K562 (cell line): Measurements from ENCODE around the gene ZRANB1. TPM values are rescaled to one million over a fixed set of nuclear protein-coding genes. Genes with fewer than 3 reads are reported as not detected.

ENCODE experiments used
- ATAC-seq: fragments of 200-7000 bp; cut with Tn5 transposase; 3 replicates; pipeline ENCODE4 v1.9.1; 2020; ENCODE audit warnings: moderate library complexity
- BruUV-seq: library from RNA; stranded (reverse); fragments of 400-500 nt; replicated peaks from 2 replicates; lab custom pipeline; 2021; lab: Mats Ljungman, UMichigan
- CTCF ChIA-PET: fragments of 300-600 bp; formaldehyde crosslinking; extraction: SDS; loops from one replicate; lab custom pipeline; 2021; ENCODE audit warnings: low intra/inter-chr PET ratio; lab: Yijun Ruan, JAX
- POLR2A ChIA-PET: fragments of 300-600, 350-650 bp; sonication (Branson Sonifier 250); formaldehyde crosslinking; extraction: SDS; loops from one replicate; lab custom pipeline; 2021; ENCODE audit warnings: antibody characterized with exemption, inconsistent platforms; lab: Yijun Ruan, JAX
- DNase-seq, 4 experiments: peaks; one replicate each; pipeline versions ENCODE4 v3.0.0 to v3.0.0-alpha.2; 2011 to 2018; ENCODE audit warnings: low spot score in 3 of 4, mixed read lengths in 3 of 4; ENCODE audit errors: extremely low read depth in 1 of 4
- FAIRE-seq: peaks from 2 replicates; lab custom pipeline; 2011; peaks lifted over from hg19 to GRCh38; lab: Jason Lieb, UNC
- H2AFZ ChIP-seq: 2 replicates; pipeline ENCODE4 v1.6.0; 2011; ENCODE audit warnings: low read depth, low read length, control low read depth, inconsistent platforms
- H3K27ac ChIP-seq: fragments of 200-600 bp; 3 replicates; pipeline ENCODE4 v1.8.0; 2011; ENCODE audit warnings: low read depth, mild to moderate bottlenecking, control low read depth, inconsistent platforms, low read length, moderate library complexity, mixed read lengths; ENCODE audit errors: extremely low read depth
- H3K27me3 ChIP-seq, 2 experiments: fragments of 300-600 bp in 1 of 2; 2 replicates in 1 of 2; 3 replicates in 1 of 2; pipeline versions ENCODE4 v1.6.0 to v1.8.0; 2011; ENCODE audit warnings: inconsistent platforms in 2 of 2, low read length in 2 of 2, mild to moderate bottlenecking in 1 of 2, mixed read lengths in 1 of 2, moderate library complexity in 1 of 2; ENCODE audit not compliant: control insufficient read depth in 2 of 2, insufficient read depth in 2 of 2
- H3K36me3 ChIP-seq: fragments of 300-600 bp; 3 replicates; pipeline ENCODE4 v1.8.0; 2011; ENCODE audit warnings: mild to moderate bottlenecking, low read length, inconsistent platforms; ENCODE audit not compliant: control insufficient read depth, insufficient read depth
- H3K4me1 ChIP-seq, 2 experiments: fragments of 200-600 bp in 1 of 2; replicated peaks in 1 of 2; 2 replicates in 1 of 2; 3 replicates in 1 of 2; pipeline versions ENCODE4 v1.5.1 to v1.8.0; 2011; ENCODE audit warnings: inconsistent platforms in 2 of 2, low read length in 2 of 2, mild to moderate bottlenecking in 1 of 2, mixed read lengths in 1 of 2, moderate library complexity in 1 of 2; ENCODE audit not compliant: control insufficient read depth in 2 of 2, insufficient read depth in 2 of 2
- H3K4me2 ChIP-seq: 2 replicates; pipeline ENCODE4 v1.6.1; 2011; ENCODE audit warnings: low read length, control low read depth, inconsistent platforms, mixed read lengths; ENCODE audit not compliant: insufficient read depth
- H3K4me3 ChIP-seq: fragments of 200-600 bp; sonication (generic), shearing (Covaris generic); 2 replicates; pipeline ENCODE4 v1.5.1; 2016; ENCODE audit warnings: control low read depth, inconsistent platforms
- H3K79me2 ChIP-seq: fragments of 200-600 bp; 3 replicates; pipeline ENCODE4 v1.8.0; 2011; ENCODE audit warnings: low read length, inconsistent platforms; ENCODE audit not compliant: control insufficient read depth, insufficient read depth
- H3K9ac ChIP-seq, 2 experiments: 2 replicates each; pipeline versions ENCODE4 v1.6.0 to v1.6.1; 2011; ENCODE audit warnings: low read depth in 2 of 2, low read length in 2 of 2, control low read depth in 1 of 2, inconsistent platforms in 1 of 2, mild to moderate bottlenecking in 1 of 2, mixed read lengths in 1 of 2; ENCODE audit not compliant: insufficient read depth in 1 of 2
- H3K9me1 ChIP-seq: one replicate; pipeline ENCODE4 v1.6.0; 2011; ENCODE audit warnings: inconsistent platforms, mild to moderate bottlenecking, low read length, moderate library complexity; ENCODE audit not compliant: control insufficient read depth, insufficient read depth
- H3K9me3 ChIP-seq: replicated peaks from 2 replicates; pipeline ENCODE4 v1.5.1; 2011; ENCODE audit warnings: low read depth, low read length, inconsistent platforms; ENCODE audit not compliant: control insufficient read depth, insufficient read depth
- H4K20me1 ChIP-seq: replicated peaks from 2 replicates; pipeline ENCODE4 v1.6.1; 2011; ENCODE audit warnings: low read length, inconsistent platforms, mixed read lengths; ENCODE audit not compliant: control insufficient read depth, insufficient read depth
- BRF1 ChIP-seq: IDR thresholded peaks from 3 replicates; pipeline ENCODE4 v1.6.1; 2011; ENCODE audit warnings: borderline replicate concordance, mild to moderate bottlenecking; ENCODE audit not compliant: insufficient read length; ENCODE audit errors: extremely low read depth
- DLX4 ChIP-seq: fragments of 250-450 bp; sonication (Bioruptor Pico); IDR thresholded peaks from 2 replicates; pipeline ENCODE4 v1.6.1; 2021; ENCODE audit warnings: mild to moderate bottlenecking
- KAT2B ChIP-seq: IDR thresholded peaks from one replicate; pipeline ENCODE4 v1.6.1; 2012; ENCODE audit warnings: low read depth, mild to moderate bottlenecking, control low read depth, inconsistent platforms, low read length, moderate library complexity
- SMARCE1 ChIP-seq: fragments of 450-650 bp; IDR thresholded peaks from 2 replicates; pipeline ENCODE4 v1.7.1; 2016; ENCODE audit warnings: mild to moderate bottlenecking
- SRF ChIP-seq, 2 experiments: fragments of 250-450, 450-650 bp in 1 of 2; sonication (Bioruptor Pico) in 1 of 2; sonication (generic) in 1 of 2; formaldehyde crosslinking; IDR thresholded peaks; 2 replicates each; pipeline versions ENCODE4 v1.5.0 to v1.5.1; 2020 to 2022; ENCODE audit warnings: mild to moderate bottlenecking in 1 of 2, missing genetic modification reagents in 1 of 2
- TARDBP ChIP-seq: fragments of 450-650 bp; IDR thresholded peaks from 2 replicates; pipeline ENCODE4 v1.6.1; 2016
- ZBTB40 ChIP-seq, 2 experiments: fragments of 450-650 bp in 1 of 2; sonication (generic) in 1 of 2; formaldehyde crosslinking in 1 of 2; IDR thresholded peaks; 2 replicates each; pipeline versions ENCODE4 v1.7.1 to v1.9.0; 2016 to 2022; ENCODE audit warnings: inconsistent platforms in 1 of 2, mild to moderate bottlenecking in 1 of 2, missing genetic modification reagents in 1 of 2
- ZNF695 ChIP-seq: fragments of 450-650 bp; formaldehyde crosslinking; IDR thresholded peaks from 2 replicates; pipeline ENCODE4 v1.4.0; 2020; ENCODE audit warnings: mild to moderate bottlenecking, moderate library complexity
- WGBS: fragments of 100-300 bp; shearing (Covaris generic); methylation state at CpG from one replicate; pipeline ENCODE4 v1.1.6; 2016; ENCODE audit warnings: low coverage, mixed read lengths; ENCODE audit not compliant: insufficient coverage; ENCODE audit errors: missing lambda C conversion rate; 5-methylcytosine and 5-hydroxymethylcytosine counted together
- in situ Hi-C: fragments of 300-500 bp; cut with MboI; formaldehyde crosslinking; loops from 4 replicates; pipeline ENCODE4 v1.15.0; 2018; ENCODE audit warnings: inconsistent platforms, mixed read lengths
- intact Hi-C: fragments of 100-400 bp; cut with micrococcal nuclease; formaldehyde crosslinking; loops from 2 replicates; pipeline ENCODE4 v1.14.2; 2022
- polyA plus RNA-seq, 8 experiments: library from polyadenylated mRNA; depleted of rRNA in 4 of 8; stranded (reverse) in 5 of 8; unstranded in 3 of 8; fragments of >200 nt; fragmentation: Nextera tagmentation in 2 of 8; fragmentation: Illumina TruSeq in 1 of 8; extraction: Ambion mirVana in 2 of 8; extraction: Trizol in 1 of 8; gene quantifications; 2 replicates each; pipeline versions ENCODE4 v1.2.1 to v1.2.3, GENCODE V29; 2011 to 2014; ENCODE audit warnings: inconsistent platforms in 1 of 8, missing spikeins in 1 of 8
- total RNA-seq, 7 experiments: library from RNA; depleted of rRNA in 6 of 7; stranded (reverse); fragments of >200 nt in 6 of 7; fragmentation: Illumina TruSeq in 2 of 7; extraction: Trizol in 2 of 7; gene quantifications; 2 replicates each; pipeline versions ENCODE4 v1.2.1 to v1.2.3, GENCODE V29; 2011 to 2021; ENCODE audit warnings: low replicate concordance in 1 of 7
- TF ChIP-seq, protein P1 (sequence below): fragments of 250-450 bp; sonication (Bioruptor Pico); IDR thresholded peaks from 2 replicates; pipeline ENCODE4 v1.5.0; 2020; ENCODE audit warnings: mild to moderate bottlenecking
- TF ChIP-seq, protein P2 (sequence below): conservative IDR thresholded peaks from 2 replicates; pipeline ENCODE4 v1.6.1; 2011; ENCODE audit warnings: low read depth, mild to moderate bottlenecking, low read length; ENCODE audit not compliant: control insufficient read depth

ZRANB1 gene
- total and polyA plus RNA-seq, 9 of the 15 experiments (the other 6 are each of a cell fraction or from before 2014, with no cell fraction given), result 0.07 to 1.1 (median 0.64) TPM

- H3K9me1 ChIP-seq, result no peaks in the 10 kb centered on the region
- no peaks in the 10 kb centered on the region for H3K9me3 ChIP-seq
- intact Hi-C loops, result no loop called here
- no CpG with 5 or more reads among the region's 7 CpGs for WGBS
- no peak overlapping the region for H2AFZ ChIP-seq
- ATAC-seq (no peak), FAIRE-seq (no peak), DNase-seq (no peak)
- H3K4me2 ChIP-seq, result no peak overlapping the region
- H4K20me1 ChIP-seq, result no peaks in the 10 kb centered on the region
- no peaks in the 10 kb centered on the region for H3K79me2 ChIP-seq
- in situ Hi-C loops, result no loop called here
- H3K27me3 ChIP-seq, result no peaks in the 10 kb centered on the region
- CTCF ChIA-PET, result no interaction called here
- H3K9ac ChIP-seq, result no peak overlapping the region
- no peak overlapping the region for H3K27ac ChIP-seq
- POLR2A ChIA-PET, result no interaction called here
- H3K36me3 ChIP-seq, result no peaks in the 10 kb centered on the region
- no TSS peak for BruUV-seq
- H3K4me3 ChIP-seq, result no peak overlapping the region
- H3K4me1 ChIP-seq, result no peaks in the 10 kb centered on the region
- TF ChIP-seq ZBTB40 (IDR thresholded peaks at IDR 0.05) (no peak), ZBTB40 (CRISPR knock-in tag; IDR thresholded peaks at IDR 0.05) (no peak), DLX4 (no peak), KAT2B (no peak), SMARCE1 (no peak), ZNF695 (no peak), TARDBP (no peak), SRF (CRISPR knock-in tag; IDR thresholded peaks at IDR 0.05) (no peak), BRF1 (no peak)
- TF ChIP-seq, protein P1, sequence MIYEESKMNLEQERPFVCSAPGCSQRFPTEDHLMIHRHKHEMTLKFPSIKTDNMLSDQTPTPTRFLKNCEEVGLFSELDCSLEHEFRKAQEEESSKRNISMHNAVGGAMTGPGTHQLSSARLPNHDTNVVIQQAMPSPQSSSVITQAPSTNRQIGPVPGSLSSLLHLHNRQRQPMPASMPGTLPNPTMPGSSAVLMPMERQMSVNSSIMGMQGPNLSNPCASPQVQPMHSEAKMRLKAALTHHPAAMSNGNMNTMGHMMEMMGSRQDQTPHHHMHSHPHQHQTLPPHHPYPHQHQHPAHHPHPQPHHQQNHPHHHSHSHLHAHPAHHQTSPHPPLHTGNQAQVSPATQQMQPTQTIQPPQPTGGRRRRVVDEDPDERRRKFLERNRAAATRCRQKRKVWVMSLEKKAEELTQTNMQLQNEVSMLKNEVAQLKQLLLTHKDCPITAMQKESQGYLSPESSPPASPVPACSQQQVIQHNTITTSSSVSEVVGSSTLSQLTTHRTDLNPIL (CRISPR knock-in tag), result no peak
- TF ChIP-seq, protein P2, sequence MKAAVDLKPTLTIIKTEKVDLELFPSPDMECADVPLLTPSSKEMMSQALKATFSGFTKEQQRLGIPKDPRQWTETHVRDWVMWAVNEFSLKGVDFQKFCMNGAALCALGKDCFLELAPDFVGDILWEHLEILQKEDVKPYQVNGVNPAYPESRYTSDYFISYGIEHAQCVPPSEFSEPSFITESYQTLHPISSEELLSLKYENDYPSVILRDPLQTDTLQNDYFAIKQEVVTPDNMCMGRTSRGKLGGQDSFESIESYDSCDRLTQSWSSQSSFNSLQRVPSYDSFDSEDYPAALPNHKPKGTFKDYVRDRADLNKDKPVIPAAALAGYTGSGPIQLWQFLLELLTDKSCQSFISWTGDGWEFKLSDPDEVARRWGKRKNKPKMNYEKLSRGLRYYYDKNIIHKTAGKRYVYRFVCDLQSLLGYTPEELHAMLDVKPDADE, result no peak
Observed at GRCh38 chr10:124972637-124973036, 30.7 kb downstream of the ZRANB1 start.
